ENCODE results near the gene JCAD. TPM values are rescaled to one million over a fixed set of nuclear protein-coding genes. Genes with fewer than 3 reads are reported as not detected.

The JCAD gene
- total RNA-seq, 2 experiments from 2014 or later: 0.16 to 0.58 TPM

DNA sequence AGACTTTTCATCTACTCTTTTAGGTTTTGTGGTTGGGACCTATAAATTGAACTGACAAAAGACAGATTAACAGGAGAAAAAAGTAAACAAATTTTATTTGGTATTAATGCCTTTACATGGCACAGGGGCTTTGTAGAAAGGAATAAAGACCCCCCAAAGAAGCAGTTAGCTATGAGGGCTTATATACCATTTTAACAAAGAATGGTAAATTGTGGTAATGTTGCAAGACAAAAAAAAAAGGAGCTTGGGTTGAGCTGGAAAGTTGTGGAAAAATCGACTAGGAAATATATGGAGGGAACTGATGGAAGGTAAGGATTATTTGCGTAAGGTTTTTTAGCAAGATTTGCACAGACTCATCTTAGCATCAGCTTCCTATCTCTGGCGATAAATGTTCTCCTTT lies 84.6 kb downstream of the JCAD start:
- DNase-seq: no peak
- CTCF ChIA-PET: no interaction called here
- H3K9me3 Mint-ChIP-seq (ENCODE audit: low read depth): no peaks in the 10 kb centered on the region
- no peak overlapping the region for H3K4me3 Mint-ChIP-seq
- H3K27ac Mint-ChIP-seq: no peak overlapping the region
- peaks cover 29% of the 10 kb centered on the region for H3K27me3 Mint-ChIP-seq
- ATAC-seq: no peak
- no peaks in the 10 kb centered on the region for H3K4me1 Mint-ChIP-seq
- H3K36me3 Mint-ChIP-seq: no peaks in the 10 kb centered on the region

DNA sequence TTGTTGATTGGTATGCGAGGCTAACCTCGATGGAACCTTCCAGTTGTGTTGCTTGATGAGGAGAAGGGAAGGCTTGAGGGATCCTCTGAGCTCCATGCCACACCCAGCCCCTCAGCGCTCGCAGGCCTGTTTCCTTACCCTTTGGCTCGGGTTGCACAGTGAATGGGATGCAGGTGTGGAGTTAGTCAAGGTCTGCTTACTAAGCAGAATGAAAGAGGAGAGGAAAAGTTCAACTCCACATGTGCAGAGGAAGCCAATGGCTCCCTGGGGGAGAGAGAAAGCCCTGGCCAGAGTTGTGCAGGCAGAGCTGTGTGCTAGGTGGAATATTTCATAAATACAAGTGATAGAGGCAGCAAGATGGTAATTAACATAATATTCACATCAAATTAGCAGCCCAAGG lies 85.5 kb downstream of the JCAD start:
- peaks cover 29% of the 10 kb centered on the region for H3K27me3 Mint-ChIP-seq
- H3K4me3 Mint-ChIP-seq: no peak overlapping the region
- H3K4me1 Mint-ChIP-seq: no peaks in the 10 kb centered on the region
- no peaks in the 10 kb centered on the region for H3K9me3 Mint-ChIP-seq (ENCODE audit: low read depth)
- no peak overlapping the region for H3K27ac Mint-ChIP-seq
- no peak for DNase-seq
- H3K36me3 Mint-ChIP-seq: no peaks in the 10 kb centered on the region
- no peak for ATAC-seq
- CTCF ChIA-PET: interaction anchor here (1.1 kb wide), 1 partner anchor 25 kb away, joined by 3 read pairs; no protein-coding TSS in a partner anchor

DNA sequence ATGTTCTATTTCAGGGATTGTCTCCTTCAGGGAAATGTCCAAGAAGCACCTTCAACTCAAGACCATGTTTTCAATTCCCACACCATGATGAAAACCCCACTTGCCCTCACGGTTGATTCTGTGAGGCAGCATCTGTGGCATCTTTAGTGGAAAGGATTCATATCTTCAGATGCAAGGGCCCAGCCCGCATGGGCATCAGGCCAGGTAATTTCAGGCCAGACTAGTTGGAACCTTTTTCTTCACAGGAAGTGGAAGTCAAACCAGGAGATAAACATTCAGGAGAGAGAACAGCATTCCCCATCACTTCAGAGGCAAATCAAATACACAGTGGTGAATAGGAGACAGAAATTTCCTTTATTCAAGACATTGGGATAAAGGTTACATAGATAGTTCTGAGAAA lies 88.8 kb downstream of the JCAD start:
- no peaks in the 10 kb centered on the region for H3K4me1 Mint-ChIP-seq
- ATAC-seq: no peak
- H3K36me3 Mint-ChIP-seq: no peaks in the 10 kb centered on the region
- no peak for DNase-seq
- H3K27me3 Mint-ChIP-seq: peaks cover 15% of the 10 kb centered on the region
- H3K4me3 Mint-ChIP-seq: no peak overlapping the region
- H3K9me3 Mint-ChIP-seq (ENCODE audit: low read depth): no peaks in the 10 kb centered on the region
- no peak overlapping the region for H3K27ac Mint-ChIP-seq
- CTCF ChIA-PET: no interaction called here

DNA sequence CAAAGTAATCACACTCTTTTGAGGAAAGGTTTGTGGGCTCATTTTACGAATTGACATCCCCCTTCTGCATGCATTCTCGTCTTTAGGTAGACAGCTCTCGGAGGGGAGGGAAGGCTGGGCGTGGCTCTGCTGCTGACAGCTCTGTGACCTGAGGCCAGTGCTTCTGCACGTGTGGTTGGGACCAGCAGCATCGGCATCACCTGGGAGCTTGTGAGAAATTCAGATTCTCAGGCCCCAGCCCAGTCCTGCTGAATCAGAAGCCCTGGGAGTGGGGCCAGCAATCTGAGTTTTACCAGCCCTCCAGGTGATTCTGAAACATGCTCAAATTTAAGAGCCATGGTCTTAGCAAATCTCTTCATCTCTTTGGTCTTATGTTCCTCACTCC lies 89.4 kb downstream of the JCAD start:
- no peak overlapping the region for H3K4me3 Mint-ChIP-seq
- peaks cover 12% of the 10 kb centered on the region for H3K27me3 Mint-ChIP-seq
- H3K4me1 Mint-ChIP-seq: no peaks in the 10 kb centered on the region
- no peaks in the 10 kb centered on the region for H3K9me3 Mint-ChIP-seq (ENCODE audit: low read depth)
- DNase-seq: no peak
- no peak for ATAC-seq
- H3K27ac Mint-ChIP-seq: no peak overlapping the region
- CTCF ChIA-PET: no interaction called here
- no peaks in the 10 kb centered on the region for H3K36me3 Mint-ChIP-seq

DNA sequence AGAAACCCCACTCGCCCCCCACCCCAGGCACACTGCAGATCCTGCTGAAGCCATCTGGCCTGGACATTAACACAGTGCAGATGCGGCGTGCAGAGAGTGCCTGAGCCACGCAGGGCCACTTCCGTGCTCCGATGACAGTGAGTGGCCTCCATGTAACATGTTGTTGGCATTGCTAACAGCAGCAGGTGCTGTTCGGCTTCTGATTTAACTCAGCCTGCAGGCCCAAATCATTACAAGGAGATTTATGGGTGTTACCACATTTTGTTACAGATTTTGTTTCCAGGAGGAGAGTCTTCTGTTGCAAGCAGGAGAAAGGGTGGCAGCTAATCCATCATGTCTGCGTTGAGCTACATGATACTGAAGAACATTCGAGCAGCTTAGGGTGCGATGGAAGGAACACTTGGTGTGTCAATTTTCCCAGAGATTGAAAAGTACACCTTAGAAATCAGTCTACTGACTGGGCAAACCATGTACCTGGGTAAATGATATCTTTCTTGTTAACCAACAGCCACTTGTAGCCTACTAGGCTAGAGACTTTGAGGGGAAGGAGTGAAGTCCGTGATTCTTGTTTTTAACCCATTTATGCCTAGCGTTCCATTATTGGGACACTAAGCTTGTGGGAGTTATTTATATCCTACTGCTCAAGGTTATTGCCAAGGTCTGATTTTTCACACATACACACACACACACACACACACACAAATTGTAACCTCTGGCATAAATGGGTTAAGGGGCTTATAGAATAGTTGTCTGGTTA lies 90.0 kb downstream of the JCAD start:
- CTCF ChIA-PET: no interaction called here
- no peaks in the 10 kb centered on the region for H3K36me3 Mint-ChIP-seq
- H3K27me3 Mint-ChIP-seq: peaks cover 6% of the 10 kb centered on the region
- H3K4me3 Mint-ChIP-seq: no peak overlapping the region
- H3K27ac Mint-ChIP-seq: no peak overlapping the region
- ATAC-seq: no peak
- no peaks in the 10 kb centered on the region for H3K4me1 Mint-ChIP-seq
- DNase-seq: no peak
- H3K9me3 Mint-ChIP-seq (ENCODE audit: low read depth): no peaks in the 10 kb centered on the region

DNA sequence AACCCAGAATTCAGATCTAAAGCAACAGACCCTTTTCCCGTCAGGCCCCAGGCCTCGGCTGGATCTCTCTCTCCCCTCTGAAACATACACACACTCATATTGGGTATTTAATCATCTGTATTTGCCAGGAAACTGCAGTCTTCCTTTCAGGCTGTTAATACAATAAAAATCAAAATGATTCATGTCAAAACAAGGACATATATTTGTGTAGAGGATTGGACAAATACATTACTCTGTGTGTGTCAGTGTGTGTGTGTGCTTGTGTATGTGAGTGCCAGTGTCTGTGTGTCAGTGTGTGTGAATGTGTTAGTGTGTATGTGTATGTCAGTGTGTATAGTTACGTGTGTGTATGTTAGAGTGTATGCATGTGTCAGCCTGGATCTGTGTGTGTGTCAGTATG lies 90.8 kb downstream of the JCAD start:
- H3K36me3 Mint-ChIP-seq: no peaks in the 10 kb centered on the region
- ATAC-seq: no peak

DNA sequence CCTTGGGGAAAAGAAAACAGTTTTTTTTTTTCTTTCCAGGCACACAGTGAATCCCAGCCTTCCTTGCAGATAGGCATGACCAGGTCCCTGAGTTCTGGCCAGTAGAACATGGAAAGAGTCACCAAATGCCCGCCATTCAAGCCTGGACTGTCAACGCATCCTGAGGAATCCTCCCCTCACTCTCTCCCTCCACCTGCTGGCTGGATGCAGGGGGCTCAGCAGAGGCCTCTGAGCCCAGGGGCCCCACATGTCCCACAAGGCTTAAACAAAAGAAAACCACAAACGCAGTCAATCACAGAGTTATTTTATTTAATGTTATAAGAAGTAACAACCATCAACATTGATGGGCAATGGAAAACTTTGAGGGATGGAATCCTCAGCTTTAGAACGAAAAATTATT lies 93.1 kb downstream of the JCAD start:
- Mint-ChIP-seq H3K4me1 (no peaks in the 10 kb centered on the region), H3K4me3 (no peak overlapping the region), H3K9me3 (ENCODE audit: low read depth) (no peaks in the 10 kb centered on the region), H3K27ac (no peak overlapping the region), H3K36me3 (no peaks in the 10 kb centered on the region), H3K27me3 (no peaks in the 10 kb centered on the region)
- DNase-seq: no peak
- CTCF ChIA-PET: no interaction called here
- ATAC-seq: no peak

More for the DNA sequence above, 90.8 kb downstream of the JCAD start:
- CTCF ChIA-PET: no interaction called here
- DNase-seq: no peak
- no peak overlapping the region for H3K4me3 Mint-ChIP-seq
- H3K27me3 Mint-ChIP-seq: peaks cover 2% of the 10 kb centered on the region
- H3K4me1 Mint-ChIP-seq: no peaks in the 10 kb centered on the region
- no peaks in the 10 kb centered on the region for H3K9me3 Mint-ChIP-seq (ENCODE audit: low read depth)
- H3K27ac Mint-ChIP-seq: no peak overlapping the region
